Activated naive CD4-positive, alpha-beta T cell treated with anti-CD3 and anti-CD28 coated beads for 36 hours (primary cell): ENCODE data around the gene COPG1. TPM values are rescaled to one million over a fixed set of nuclear protein-coding genes. Genes with fewer than 3 reads are reported as not detected.

Experiments
- CTCF ChIA-PET: fragments of 350-600 bp; sonication (Branson Sonifier 250); formaldehyde crosslinking; loops from one replicate; lab custom pipeline; 2021; ENCODE audit warnings: antibody characterized with exemption; lab: Charles Lee
- DNase-seq: peaks from one replicate; pipeline ENCODE4 v3.0.0-alpha.2; 2020
- H3K27ac Mint-ChIP-seq: one replicate; pipeline ENCODE4 v1.8.0; 2021; ENCODE audit warnings: mild to moderate bottlenecking, mixed read lengths
- H3K27me3 Mint-ChIP-seq: one replicate; pipeline ENCODE4 v1.8.0; 2021; ENCODE audit warnings: low read depth, mixed read lengths
- H3K36me3 Mint-ChIP-seq: one replicate; pipeline ENCODE4 v1.8.0; 2021; ENCODE audit warnings: low read depth, mixed read lengths
- H3K4me1 Mint-ChIP-seq: one replicate; pipeline ENCODE4 v1.8.0; 2021; ENCODE audit warnings: low read depth, mixed read lengths
- H3K4me3 Mint-ChIP-seq: one replicate; pipeline ENCODE4 v1.8.0; 2021; ENCODE audit warnings: mild to moderate bottlenecking, moderate library complexity, mixed read lengths
- H3K9me3 Mint-ChIP-seq: one replicate; pipeline ENCODE4 v1.8.0; 2021; ENCODE audit warnings: mixed read lengths
- intact Hi-C: fragments of 100-400 bp; cut with micrococcal nuclease; formaldehyde crosslinking; loops from one replicate; pipeline ENCODE4 v1.15.1; 2023
- total RNA-seq, 2 experiments: library from RNA; stranded (reverse); gene quantifications; one replicate each; pipeline ENCODE4 v1.2.3, GENCODE V29; 2021

Gene COPG1
- total RNA-seq, 2 experiments from 2014 or later, result 125 to 128 TPM

DNA sequence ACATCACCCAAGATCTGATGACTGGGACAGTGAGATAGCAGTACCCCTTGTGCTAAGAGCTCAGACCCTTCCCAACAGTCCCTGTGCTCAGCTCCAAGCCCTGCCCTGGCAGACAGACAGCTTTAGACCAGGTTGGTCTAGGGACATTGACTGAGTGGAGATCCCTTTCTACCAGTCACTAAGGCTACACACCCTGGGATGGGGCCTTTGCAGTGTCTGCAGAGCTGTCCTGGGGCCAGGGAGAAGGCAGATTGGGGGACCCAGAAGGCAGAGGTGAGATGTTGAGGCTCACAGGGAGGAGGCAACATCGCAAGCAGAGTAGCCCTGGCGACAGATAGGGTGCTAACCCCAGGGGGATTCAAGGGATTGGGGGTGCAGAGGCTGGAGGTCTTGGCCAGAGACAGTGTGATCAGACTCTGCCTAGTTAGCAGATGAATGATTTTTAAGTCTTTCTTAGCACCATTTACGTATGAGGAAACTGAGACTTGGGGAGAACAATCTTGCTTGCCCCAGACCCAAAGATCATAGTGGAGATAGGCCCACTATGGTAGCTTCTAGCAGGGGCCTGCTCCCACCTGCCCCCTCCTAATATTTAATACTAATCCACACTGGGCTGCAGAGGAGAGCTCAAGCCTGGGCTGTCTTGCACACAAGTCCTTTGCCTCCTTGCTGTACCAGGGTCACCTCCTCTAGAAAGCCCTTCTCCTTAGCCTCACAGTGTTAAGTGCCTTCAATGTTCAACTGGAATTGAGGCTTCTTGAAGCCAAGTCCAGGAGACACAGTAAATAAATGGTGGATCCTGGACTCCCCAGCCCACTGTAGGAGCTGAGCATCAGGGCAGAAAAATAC is 61.9 kb downstream of the COPG1 start:
- Mint-ChIP-seq H3K36me3 (peaks cover 5% of the 10 kb centered on the region), H3K4me3 (no peak overlapping the region), H3K4me1 (peaks cover 22% of the 10 kb centered on the region), H3K9me3 (no peaks in the 10 kb centered on the region), H3K27ac (no peak overlapping the region), H3K27me3 (no peaks in the 10 kb centered on the region)
- intact Hi-C loops, result loop anchor here (10.0 kb wide), 1 partner anchor 316 kb away; the partner anchor contains the start of gene CFAP92
- CTCF ChIA-PET, result interaction anchor here (0.7 to 1.5 kb wide), 5 partner anchors 11 to 341 kb away, joined by 3 to 5 read pairs (median 4); no protein-coding TSS in a partner anchor
- DNase-seq, result no peak

DNA sequence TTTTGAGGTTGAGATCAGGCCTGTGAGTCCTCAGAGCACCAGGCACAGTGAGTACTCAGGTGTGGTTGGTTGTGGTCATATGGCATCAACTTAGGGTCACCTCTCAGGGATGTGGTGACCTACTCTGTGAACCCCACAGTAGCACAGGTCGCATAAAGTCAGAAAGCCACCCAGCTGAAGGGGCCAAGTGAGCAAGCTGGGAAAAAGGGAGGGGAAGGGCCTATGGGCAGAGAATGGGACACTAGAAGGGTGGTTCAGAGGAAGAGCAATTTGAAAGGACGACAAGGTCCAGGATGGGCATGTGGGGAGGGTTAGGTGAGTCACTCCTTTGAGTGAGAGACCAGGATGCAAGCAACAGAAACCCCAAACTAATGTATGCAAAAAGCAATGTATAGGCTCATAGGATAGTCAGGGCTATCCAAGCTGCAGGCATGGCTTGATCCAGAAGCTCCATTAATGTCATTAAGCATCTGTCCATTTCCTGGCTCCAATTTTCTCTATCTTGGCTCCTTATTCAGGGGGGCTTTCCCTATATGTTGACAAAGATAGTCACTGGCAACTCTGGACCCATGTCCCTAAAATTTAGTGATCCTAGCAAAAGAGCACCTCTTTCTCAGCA is 62.7 kb downstream of the COPG1 start:
- no peaks in the 10 kb centered on the region for H3K9me3 Mint-ChIP-seq
- no peak for DNase-seq
- no peak overlapping the region for H3K27ac Mint-ChIP-seq
- no peaks in the 10 kb centered on the region for H3K27me3 Mint-ChIP-seq
- peaks cover 2% of the 10 kb centered on the region for H3K36me3 Mint-ChIP-seq
- peaks cover 18% of the 10 kb centered on the region for H3K4me1 Mint-ChIP-seq
- CTCF ChIA-PET, result interaction anchor here (1.5 kb wide), 2 partner anchors 12 to 342 kb away, joined by 3 to 5 read pairs; no protein-coding TSS in a partner anchor
- H3K4me3 Mint-ChIP-seq, result no peak overlapping the region
- intact Hi-C loops, result loop anchor here (10.0 kb wide), 1 partner anchor 317 kb away; the partner anchor contains the start of gene CFAP92

DNA sequence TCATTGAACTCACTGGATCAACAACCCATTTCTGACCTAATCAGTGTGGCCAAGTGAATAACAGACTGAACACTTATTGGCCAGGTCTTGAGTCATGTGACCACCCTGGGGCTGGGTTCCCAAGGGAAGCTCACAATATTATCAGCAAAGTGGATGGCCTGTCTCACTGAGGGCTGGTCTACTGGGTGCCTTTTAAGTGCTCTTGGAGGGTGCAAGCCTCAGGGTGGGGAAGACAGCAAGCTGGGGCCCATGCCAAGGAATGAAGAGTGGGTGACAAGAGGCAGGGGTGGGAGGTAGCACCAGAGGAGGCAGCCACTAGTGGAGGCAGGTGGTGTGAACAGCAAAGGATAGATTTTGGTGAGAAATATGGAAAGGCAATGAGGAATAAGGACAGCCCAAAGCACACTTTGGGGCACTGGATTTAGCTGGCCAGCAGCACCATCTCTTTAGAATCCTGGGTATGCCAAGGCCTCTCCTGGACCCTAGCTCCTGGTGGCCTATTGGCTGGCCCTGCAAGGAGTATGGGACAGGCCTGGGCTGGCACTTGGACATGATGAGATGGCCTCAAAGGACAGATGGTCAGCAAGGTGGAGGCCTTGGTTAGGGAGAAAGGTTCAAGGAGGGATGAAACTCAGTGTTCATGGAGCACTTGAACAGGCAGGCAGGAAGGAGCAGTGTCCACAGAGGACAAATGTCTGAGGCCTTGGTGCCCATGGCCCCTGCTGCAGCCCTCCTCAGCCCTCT is 63.4 kb downstream of the COPG1 start:
- Mint-ChIP-seq H3K4me1 (peaks cover 20% of the 10 kb centered on the region), H3K27me3 (no peaks in the 10 kb centered on the region), H3K27ac (no peak overlapping the region), H3K36me3 (peaks cover 2% of the 10 kb centered on the region), H3K4me3 (no peak overlapping the region), H3K9me3 (no peaks in the 10 kb centered on the region)
- no peak for DNase-seq
- intact Hi-C loops, result loop anchor here (10.0 kb wide), 1 partner anchor 318 kb away; the partner anchor contains the start of gene CFAP92
- CTCF ChIA-PET, result no interaction called here

DNA sequence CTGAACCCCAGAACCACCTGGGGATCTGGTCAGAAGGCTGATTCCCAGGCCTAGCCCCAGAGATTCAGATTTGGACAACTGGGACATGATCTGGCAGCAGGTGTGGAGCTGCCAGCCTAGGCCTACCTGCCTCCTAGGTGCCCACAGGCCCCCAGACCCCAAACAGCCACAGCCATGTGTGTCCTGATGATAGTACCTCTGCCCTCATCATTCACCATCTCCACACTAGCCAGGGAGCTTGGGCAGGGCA is 63.9 kb downstream of the COPG1 start:
- Mint-ChIP-seq H3K36me3 (peaks cover 2% of the 10 kb centered on the region), H3K27me3 (no peaks in the 10 kb centered on the region), H3K4me1 (peaks cover 20% of the 10 kb centered on the region), H3K4me3 (peak overlapping the region; percentile 19), H3K9me3 (no peaks in the 10 kb centered on the region), H3K27ac (no peak overlapping the region)
- intact Hi-C loops, result loop anchor here (10.0 kb wide), 1 partner anchor 319 kb away; the partner anchor contains the start of gene CFAP92
- DNase-seq, result no peak
- CTCF ChIA-PET, result no interaction called here

DNA sequence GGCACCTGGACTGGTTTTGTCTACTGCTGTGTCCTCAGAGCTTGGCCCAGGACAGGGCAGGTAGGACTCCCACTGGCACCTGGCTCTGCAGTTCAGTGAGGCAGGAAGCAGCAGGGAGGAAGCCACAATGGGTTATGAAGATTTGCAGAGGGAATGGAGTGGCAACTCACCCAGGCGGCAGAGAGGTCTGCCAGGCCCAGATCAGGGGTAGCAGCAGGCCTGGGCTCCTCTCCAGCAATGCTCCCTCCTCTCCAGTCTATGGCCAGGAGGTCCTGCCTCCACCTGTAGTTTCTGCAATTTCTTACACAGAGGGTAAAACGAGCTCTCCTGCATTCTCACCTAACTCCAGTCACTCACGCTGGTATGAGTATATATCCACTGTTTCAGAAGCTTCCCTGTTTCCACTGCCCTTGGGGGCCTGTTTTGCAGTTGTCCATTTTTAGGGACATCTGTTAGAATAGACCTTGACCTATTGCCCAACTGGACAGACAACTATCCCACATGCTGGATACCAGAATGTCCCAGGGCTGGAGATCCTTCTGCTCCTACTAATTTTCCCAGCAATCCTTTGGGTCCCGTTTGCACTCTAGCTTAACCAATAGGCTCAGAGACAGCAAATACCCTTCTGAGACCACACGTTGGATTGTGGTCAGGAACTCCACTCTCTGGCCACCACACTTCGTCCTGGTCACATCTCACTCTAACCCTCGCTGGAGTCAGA is 64.4 kb downstream of the COPG1 start:
- H3K4me1 Mint-ChIP-seq, result peaks cover 15% of the 10 kb centered on the region
- CTCF ChIA-PET, result no interaction called here
- H3K27me3 Mint-ChIP-seq, result no peaks in the 10 kb centered on the region
- H3K4me3 Mint-ChIP-seq, result peak overlapping the region; percentile 96
- no peaks in the 10 kb centered on the region for H3K9me3 Mint-ChIP-seq
- intact Hi-C loops, result loop anchor here (10.0 kb wide), 1 partner anchor 319 kb away; the partner anchor contains the start of gene CFAP92
- peak overlapping the region; percentile 25 for H3K27ac Mint-ChIP-seq
- DNase-seq, result no peak
- peaks cover 2% of the 10 kb centered on the region for H3K36me3 Mint-ChIP-seq

DNA sequence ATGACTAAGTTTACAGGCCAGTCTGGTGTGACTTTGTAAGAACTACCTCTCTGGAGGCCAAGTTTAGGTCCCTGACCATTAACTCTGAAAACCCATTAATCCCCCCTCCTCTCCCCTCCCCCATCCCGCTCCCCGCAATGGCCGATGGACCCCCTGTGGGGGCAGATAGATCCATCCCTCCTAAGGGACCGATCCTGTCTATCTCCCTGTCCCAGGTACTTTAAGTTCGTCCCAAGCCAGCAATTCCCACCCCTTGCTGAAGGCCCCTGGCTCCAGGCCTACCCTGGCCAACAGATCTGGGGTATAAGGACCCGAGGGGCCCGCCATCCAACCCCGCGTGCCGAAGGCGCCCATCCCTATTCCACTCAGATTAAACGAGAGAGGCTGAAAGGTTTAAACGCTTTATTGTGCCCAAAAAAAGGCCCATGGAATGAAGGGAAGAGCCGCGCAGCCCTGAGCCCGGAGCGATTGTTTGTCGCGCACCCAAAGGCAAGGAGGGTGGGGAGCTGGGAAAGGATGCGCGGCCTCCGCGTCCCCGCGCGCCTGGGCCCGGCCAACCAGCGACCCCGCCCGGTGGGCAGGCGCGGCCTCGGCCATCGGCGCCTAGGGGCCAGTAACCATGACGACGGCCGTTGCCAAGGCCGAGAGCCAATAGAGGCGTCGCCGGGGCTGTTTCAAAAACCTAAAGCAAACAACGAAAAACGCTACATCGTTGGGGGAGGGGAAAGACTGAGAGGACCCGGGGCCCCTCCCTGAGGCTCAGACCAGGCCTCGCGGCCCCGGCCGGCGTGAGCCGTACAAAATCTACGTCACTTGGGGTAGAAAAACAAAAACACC is 65.2 kb downstream of the COPG1 start:
- Mint-ChIP-seq H3K4me1 (peaks cover 14% of the 10 kb centered on the region), H3K9me3 (no peaks in the 10 kb centered on the region), H3K27ac (peak overlapping the region; percentile 22), H3K4me3 (peak overlapping the region; percentile 96), H3K36me3 (peaks cover 2% of the 10 kb centered on the region), H3K27me3 (no peaks in the 10 kb centered on the region)
- CTCF ChIA-PET, result interaction anchor here (0.7 to 2.3 kb wide), 3 partner anchors 31 to 1579 kb away, joined by 3 to 15 read pairs (median 4); no protein-coding TSS in a partner anchor
- peak; percentile 83 for DNase-seq
- intact Hi-C loops, result loop anchor here (1.0 to 10.0 kb wide), 2 partner anchors 193 to 320 kb away; partner anchors contain the start of genes CFAP92 and RAB43

DNA sequence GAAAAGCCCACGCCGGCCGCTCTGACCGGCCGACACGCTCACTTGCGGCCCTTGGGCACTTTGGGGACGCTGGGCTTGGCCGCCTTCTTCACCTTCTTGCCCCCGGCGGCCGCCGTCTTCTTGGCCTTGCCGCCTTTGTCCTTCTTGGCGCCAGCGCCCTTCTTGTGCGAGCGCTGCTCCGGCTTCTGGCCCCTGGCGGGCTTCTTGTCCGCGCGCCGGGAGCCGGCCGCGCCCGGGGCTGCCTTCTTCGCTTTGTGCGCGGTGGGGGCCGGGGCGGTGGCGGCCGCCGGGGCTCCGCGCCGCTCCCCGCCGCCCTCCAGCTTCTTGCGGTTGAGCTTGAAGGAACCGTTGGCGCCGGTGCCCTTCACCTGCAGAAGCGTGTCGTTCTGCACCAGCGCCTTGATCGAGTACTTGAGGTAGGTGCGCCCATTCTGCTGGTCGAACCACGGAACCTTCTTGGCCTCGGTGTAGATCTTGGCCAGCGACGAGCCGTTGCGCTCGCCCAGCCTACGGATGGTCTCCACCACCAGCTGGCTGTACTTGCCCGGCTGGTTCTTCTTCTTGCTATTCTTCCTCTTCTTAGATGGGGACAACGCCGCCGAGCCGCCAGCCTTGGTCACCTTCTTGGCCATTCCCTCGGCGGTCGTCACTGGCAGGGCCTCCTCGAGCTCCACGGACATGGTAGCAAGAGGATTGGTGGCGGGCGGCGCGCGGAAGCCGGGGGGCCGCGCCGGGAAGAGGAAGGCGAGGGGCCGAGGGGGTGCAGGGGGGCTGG is 66.0 kb downstream of the COPG1 start:
- Mint-ChIP-seq H3K4me1 (peaks cover 14% of the 10 kb centered on the region), H3K27ac (peak overlapping the region; percentile 94), H3K4me3 (peak overlapping the region; percentile 96), H3K9me3 (no peaks in the 10 kb centered on the region), H3K36me3 (peaks cover 2% of the 10 kb centered on the region), H3K27me3 (no peaks in the 10 kb centered on the region)
- DNase-seq, result peak; percentile 44
- intact Hi-C loops, result loop anchor here (1.0 to 10.0 kb wide), 2 partner anchors 194 to 321 kb away; partner anchors contain the start of genes CFAP92 and RAB43
- CTCF ChIA-PET, result interaction anchor here (0.6 to 2.3 kb wide), 17 partner anchors 11 to 1578 kb away, joined by 3 to 15 read pairs (median 4); partner anchors contain the start of genes COPG1, HMCES and IFT122

DNA sequence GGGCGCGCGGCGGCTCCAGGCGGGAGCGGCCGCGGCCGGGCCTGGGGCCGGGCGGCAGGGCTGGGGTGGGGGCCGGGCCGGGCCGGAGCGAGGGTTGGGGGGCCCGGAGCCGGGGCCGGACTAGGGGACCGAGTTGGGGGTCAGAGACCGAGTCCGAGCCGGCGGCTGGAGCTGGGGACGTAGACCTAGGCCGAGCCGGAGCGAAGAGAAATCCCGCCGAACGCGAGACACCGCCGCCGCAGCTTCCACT is 66.5 kb downstream of the COPG1 start:
- intact Hi-C loops, result loop anchor here (1.0 to 10.0 kb wide), 9 partner anchors 34 to 345 kb away; partner anchors contain the start of genes CFAP92, CNBP, COPG1 and HMCES
- peak overlapping the region; percentile 96 for H3K4me3 Mint-ChIP-seq
- no peaks in the 10 kb centered on the region for H3K9me3 Mint-ChIP-seq
- no peaks in the 10 kb centered on the region for H3K27me3 Mint-ChIP-seq
- no peak for DNase-seq
- H3K27ac Mint-ChIP-seq, result peak overlapping the region; percentile 85
- peaks cover 2% of the 10 kb centered on the region for H3K36me3 Mint-ChIP-seq
- peaks cover 14% of the 10 kb centered on the region for H3K4me1 Mint-ChIP-seq
- CTCF ChIA-PET, result interaction anchor here (0.6 to 2.3 kb wide), 17 partner anchors 11 to 441 kb away, joined by 3 to 15 read pairs (median 4); partner anchors contain the start of genes COPG1, HMCES and IFT122

DNA sequence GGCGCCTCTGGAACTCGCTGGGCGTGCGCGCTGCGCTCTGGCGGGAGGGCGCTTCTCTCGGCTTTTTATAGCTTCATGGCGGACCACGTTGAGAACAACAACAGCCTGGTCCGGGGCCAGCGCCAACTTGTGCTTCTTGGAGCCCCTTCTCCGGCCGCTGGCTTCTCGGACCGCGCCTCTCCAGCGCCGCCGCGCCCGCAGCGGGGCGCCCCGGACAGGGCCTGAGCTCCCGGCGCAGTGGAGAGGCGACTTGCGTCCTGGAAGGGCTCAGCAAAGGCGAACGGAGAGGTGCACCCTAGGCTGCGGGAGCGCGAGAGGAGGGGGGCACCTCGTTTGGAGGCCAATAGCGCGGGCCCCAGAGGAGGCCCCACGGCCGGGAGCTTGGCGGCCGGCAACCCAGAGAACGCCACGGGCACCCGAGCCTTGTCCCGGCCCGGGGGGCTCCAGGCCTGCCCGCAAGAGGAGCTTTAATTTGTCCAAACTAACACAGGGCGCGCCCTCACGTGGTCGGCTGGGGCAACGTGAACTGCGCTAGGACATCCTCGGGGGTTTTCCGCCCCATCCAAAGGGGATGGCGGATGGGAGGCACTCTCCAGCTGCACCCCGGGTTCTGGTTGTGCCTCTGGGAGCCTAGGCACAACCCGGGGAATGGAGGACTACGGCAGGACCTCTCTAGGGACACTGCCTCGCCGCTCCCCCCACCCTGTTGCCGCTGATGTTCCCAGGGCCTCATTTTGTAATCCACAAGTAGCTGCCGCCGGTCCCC is 67.0 kb downstream of the COPG1 start:
- Mint-ChIP-seq H3K27me3 (no peaks in the 10 kb centered on the region), H3K4me1 (peaks cover 14% of the 10 kb centered on the region), H3K4me3 (peak overlapping the region; percentile 96), H3K27ac (peak overlapping the region; percentile 85), H3K9me3 (no peaks in the 10 kb centered on the region), H3K36me3 (peaks cover 2% of the 10 kb centered on the region)
- CTCF ChIA-PET, result interaction anchor here (0.6 to 2.3 kb wide), 19 partner anchors 10 to 441 kb away, joined by 3 to 15 read pairs (median 4); partner anchors contain the start of genes COPG1, HMCES and IFT122
- DNase-seq, result peak; percentile 87
- intact Hi-C loops, result loop anchor here (1.0 to 10.0 kb wide), 8 partner anchors 34 to 346 kb away; partner anchors contain the start of genes CFAP92, CNBP, COPG1 and HMCES
